Activated CD8-positive, alpha-beta T cell treated with anti-CD3 and anti-CD28 coated beads, Interleukin-2, amount 10 ng/mL, durations not matched to agents 7 days and 5 days (primary cell): Measurements from ENCODE around the gene NEK4. TPM values are rescaled to one million over a fixed set of nuclear protein-coding genes. Genes with fewer than 3 reads are reported as not detected.

ENCODE experiments used
- ATAC-seq: fragments of 150-1000 bp; cut with Tn5 transposase; one replicate; pipeline ENCODE4 v1.10.0; 2021; ENCODE audit warnings: moderate library complexity
- CTCF ChIA-PET: fragments of 350-600 bp; sonication (Branson Sonifier 250); formaldehyde crosslinking; loops from one replicate; lab custom pipeline; 2021; ENCODE audit warnings: antibody characterized with exemption; lab: Charles Lee
- POLR2A ChIA-PET: fragments of 350-600 bp; sonication (Branson Sonifier 250); formaldehyde crosslinking; loops from one replicate; lab custom pipeline; 2021; ENCODE audit warnings: antibody characterized with exemption; lab: Charles Lee
- DNase-seq: peaks from one replicate; pipeline ENCODE4 v3.0.0-alpha.2; 2020
- H3K27ac Mint-ChIP-seq: one replicate; pipeline ENCODE4 v1.8.0; 2021; ENCODE audit warnings: mild to moderate bottlenecking, mixed read lengths
- H3K27me3 Mint-ChIP-seq: one replicate; pipeline ENCODE4 v1.8.0; 2021; ENCODE audit warnings: low read depth, mixed read lengths
- H3K36me3 Mint-ChIP-seq: one replicate; pipeline ENCODE4 v1.8.0; 2021; ENCODE audit warnings: low read depth, mixed read lengths
- H3K4me1 Mint-ChIP-seq: one replicate; pipeline ENCODE4 v1.8.0; 2021; ENCODE audit warnings: low read depth, mixed read lengths
- H3K4me3 Mint-ChIP-seq: one replicate; pipeline ENCODE4 v1.8.0; 2021; ENCODE audit warnings: mild to moderate bottlenecking, mixed read lengths
- H3K9me3 Mint-ChIP-seq: one replicate; pipeline ENCODE4 v1.8.0; 2022; ENCODE audit warnings: mixed read lengths; ENCODE audit not compliant: insufficient read depth
- total RNA-seq, 2 experiments: library from RNA; stranded (reverse); gene quantifications; one replicate each; pipeline ENCODE4 v1.2.3, GENCODE V29; 2021

The NEK4 gene
- total RNA-seq, 2 experiments from 2014 or later, result 21.9 to 23.7 TPM

DNA sequence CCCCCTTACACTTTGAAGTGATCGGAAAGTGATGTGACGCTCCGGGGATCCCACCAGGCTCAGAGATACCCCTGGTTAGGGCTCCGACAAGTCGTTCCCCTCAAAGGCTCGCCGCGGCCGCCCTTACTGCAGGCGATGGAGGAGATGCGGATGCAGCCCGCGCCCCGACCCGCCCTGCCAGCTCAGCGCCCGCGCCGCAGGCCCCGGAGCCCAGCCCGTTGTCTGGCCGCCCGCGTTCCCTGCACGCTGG lies 65.4 kb downstream of the NEK4 start:
- ATAC-seq, result no peak
- CTCF ChIA-PET, result interaction anchor here (1.2 to 2.3 kb wide), 2 partner anchors 8 to 16 kb away, joined by 3 to 8 read pairs; no protein-coding TSS in a partner anchor
- no peak for DNase-seq

GRCh38 chr3:52704611-52705437 lies 65.9 kb downstream of the NEK4 start:
- ChIA-PET CTCF (interaction anchor here (1.2 to 2.3 kb wide), 2 partner anchors 7 to 16 kb away, joined by 3 to 8 read pairs; no protein-coding TSS in a partner anchor), POLR2A (interaction anchor here (0.6 to 4.3 kb wide), 4 partner anchors 12 to 20 kb away, joined by 3 to 25 read pairs (median 6); partner anchors contain the start of genes GNL3 and PBRM1)
- Mint-ChIP-seq H3K4me3 (peak overlapping the region; percentile 96), H3K36me3 (peaks cover 24% of the 10 kb centered on the region), H3K27ac (peak overlapping the region; percentile 92), H3K4me1 (peaks cover 36% of the 10 kb centered on the region), H3K27me3 (no peaks in the 10 kb centered on the region), H3K9me3 (no peaks in the 10 kb centered on the region)
- DNase-seq (peak; percentile 30), ATAC-seq (peak; percentile 3)

More for the DNA sequence above, 65.4 kb downstream of the NEK4 start:
- Mint-ChIP-seq H3K4me3 (peak overlapping the region; percentile 96), H3K9me3 (no peaks in the 10 kb centered on the region), H3K27ac (peak overlapping the region; percentile 92), H3K4me1 (peaks cover 36% of the 10 kb centered on the region), H3K27me3 (no peaks in the 10 kb centered on the region), H3K36me3 (peaks cover 24% of the 10 kb centered on the region)
- POLR2A ChIA-PET, result interaction anchor here (0.6 to 4.3 kb wide), 5 partner anchors 12 to 403 kb away, joined by 3 to 25 read pairs (median 5); partner anchors contain the start of genes GNL3 and PBRM1

GRCh38 chr3:52703341-52703740 lies 67.4 kb downstream of the NEK4 start:
- POLR2A ChIA-PET, result no interaction called here
- no peak for ATAC-seq
- Mint-ChIP-seq H3K4me3 (peak overlapping the region; percentile 25), H3K27ac (no peak overlapping the region), H3K27me3 (no peaks in the 10 kb centered on the region), H3K9me3 (no peaks in the 10 kb centered on the region), H3K4me1 (peaks cover 31% of the 10 kb centered on the region), H3K36me3 (peaks cover 20% of the 10 kb centered on the region)
- DNase-seq, result no peak
- CTCF ChIA-PET, result no interaction called here

DNA sequence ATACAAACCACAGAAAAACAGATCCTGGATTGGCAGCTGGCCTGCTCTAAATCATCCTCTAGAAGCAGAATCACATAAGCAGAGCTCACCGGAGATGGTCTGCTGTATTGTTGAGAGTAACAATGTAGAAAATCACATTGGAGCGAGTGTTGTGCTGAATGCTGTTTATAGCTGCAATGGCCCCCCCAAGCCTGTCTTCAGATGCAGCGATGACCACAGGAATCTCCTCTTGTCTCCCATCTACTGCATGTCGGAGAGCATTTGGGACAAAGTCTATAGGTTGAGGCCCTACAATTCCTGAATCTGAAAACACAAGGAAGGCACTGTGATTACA lies 73.1 kb downstream of the NEK4 start:
- ATAC-seq (no peak), DNase-seq (no peak)
- Mint-ChIP-seq H3K4me1 (peaks cover 14% of the 10 kb centered on the region), H3K36me3 (peaks cover 55% of the 10 kb centered on the region), H3K27ac (peak overlapping the region; percentile 27), H3K27me3 (no peaks in the 10 kb centered on the region), H3K9me3 (no peaks in the 10 kb centered on the region), H3K4me3 (no peak overlapping the region)
- POLR2A ChIA-PET, result no interaction called here
- CTCF ChIA-PET, result interaction anchor here (1.0 to 1.4 kb wide), 2 partner anchors 8 to 10 kb away, joined by 3 read pairs; partner anchors contain the start of genes GLT8D1 and SPCS1

GRCh38 chr3:52696830-52697631 lies 73.7 kb downstream of the NEK4 start:
- Mint-ChIP-seq H3K4me1 (peaks cover 14% of the 10 kb centered on the region), H3K9me3 (no peaks in the 10 kb centered on the region), H3K27ac (peak overlapping the region; percentile 27), H3K4me3 (no peak overlapping the region), H3K36me3 (peaks cover 59% of the 10 kb centered on the region), H3K27me3 (no peaks in the 10 kb centered on the region)
- POLR2A ChIA-PET, result no interaction called here
- CTCF ChIA-PET, result interaction anchor here (0.8 to 1.4 kb wide), 4 partner anchors 9 to 285 kb away, joined by 3 read pairs; partner anchors contain the start of genes GLT8D1 and SPCS1
- DNase-seq (no peak), ATAC-seq (peak; percentile 4)

DNA sequence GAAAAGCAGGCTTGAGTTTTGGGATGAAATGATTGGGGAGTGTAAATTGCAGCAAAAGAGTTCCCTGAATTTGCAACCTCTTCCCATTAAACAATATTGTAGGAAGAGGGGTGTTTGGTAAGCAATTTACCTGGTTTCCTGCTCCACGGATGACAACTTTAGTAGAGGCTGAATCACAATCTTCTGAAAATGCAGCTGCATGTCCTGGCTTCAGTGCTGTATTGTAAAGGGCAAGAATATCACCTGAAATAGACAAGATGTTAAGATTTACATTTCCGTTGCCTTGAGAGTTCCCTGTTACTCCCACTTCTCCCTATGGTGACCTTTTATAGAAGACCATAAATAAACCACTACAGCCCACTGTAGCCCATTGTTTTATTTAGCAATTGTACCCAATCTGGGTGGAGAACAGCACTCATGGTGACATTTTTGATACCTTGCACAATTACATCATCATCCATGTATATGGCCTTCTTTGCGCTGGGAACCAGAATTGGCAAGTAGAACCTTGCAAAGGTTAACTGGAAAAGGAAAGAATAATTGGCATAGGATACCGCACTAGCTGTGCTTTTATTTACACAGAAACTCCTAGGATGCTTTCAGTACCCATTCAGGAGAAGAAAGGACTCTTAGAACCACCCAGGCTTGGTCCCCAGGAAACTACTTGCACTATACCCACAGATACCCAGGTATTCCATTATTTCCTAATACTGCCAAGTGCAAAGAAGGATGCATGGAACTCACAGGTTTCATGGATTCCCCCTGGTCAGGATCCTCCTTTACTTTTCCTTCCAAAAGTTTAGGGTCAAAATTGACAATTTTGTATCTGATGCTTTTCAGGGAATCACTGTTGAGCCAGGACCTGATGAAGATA lies 74.7 kb downstream of the NEK4 start:
- ChIA-PET POLR2A (no interaction called here), CTCF (interaction anchor here (0.8 to 1.0 kb wide), 3 partner anchors 9 to 284 kb away, joined by 3 read pairs; partner anchors contain the start of gene PBRM1)
- DNase-seq, result no peak
- no peaks in the 10 kb centered on the region for H3K9me3 Mint-ChIP-seq
- peaks cover 17% of the 10 kb centered on the region for H3K4me1 Mint-ChIP-seq
- no peaks in the 10 kb centered on the region for H3K27me3 Mint-ChIP-seq
- no peak for ATAC-seq
- no peak overlapping the region for H3K4me3 Mint-ChIP-seq
- H3K27ac Mint-ChIP-seq, result no peak overlapping the region
- peaks cover 63% of the 10 kb centered on the region for H3K36me3 Mint-ChIP-seq

DNA sequence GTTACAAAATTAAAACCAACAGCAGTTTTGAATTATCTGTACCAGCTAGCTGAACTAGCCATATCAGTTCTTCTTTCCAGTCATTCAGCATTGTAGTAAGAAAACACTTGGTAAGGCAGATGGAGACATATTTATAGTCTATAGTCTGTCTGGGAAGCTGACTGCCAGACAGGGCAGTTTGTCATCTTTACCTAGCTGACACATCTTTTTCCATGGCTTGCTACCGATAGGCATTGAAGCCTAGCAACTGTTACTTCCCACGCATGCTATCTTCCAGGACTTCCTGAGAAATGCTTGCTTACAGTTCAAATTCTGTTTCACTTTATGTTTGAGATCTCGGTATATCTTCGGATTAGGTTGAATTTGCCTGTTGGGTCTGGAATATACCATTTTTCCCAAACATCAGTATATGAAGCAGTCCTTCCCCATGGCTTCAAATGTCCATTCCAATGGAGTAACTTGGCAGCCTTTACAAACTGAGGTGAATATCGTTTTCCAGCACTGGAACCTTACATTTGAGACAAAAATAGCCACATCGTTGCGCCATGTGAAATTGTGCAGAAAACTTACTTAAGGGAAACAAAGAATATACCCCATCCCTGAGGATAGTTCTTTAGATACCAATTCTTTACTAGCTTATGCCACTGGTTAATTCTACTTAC lies 76.1 kb downstream of the NEK4 start:
- no peaks in the 10 kb centered on the region for H3K27me3 Mint-ChIP-seq
- ATAC-seq, result no peak
- ChIA-PET POLR2A (no interaction called here), CTCF (interaction anchor here (0.6 kb wide), 1 partner anchor 13 kb away, joined by 3 read pairs; no protein-coding TSS in a partner anchor)
- no peak overlapping the region for H3K4me3 Mint-ChIP-seq
- no peaks in the 10 kb centered on the region for H3K9me3 Mint-ChIP-seq
- peaks cover 70% of the 10 kb centered on the region for H3K36me3 Mint-ChIP-seq
- peaks cover 24% of the 10 kb centered on the region for H3K4me1 Mint-ChIP-seq
- DNase-seq, result no peak
- H3K27ac Mint-ChIP-seq, result no peak overlapping the region

- Mint-ChIP-seq H3K36me3 (peaks cover 81% of the 10 kb centered on the region), H3K9me3 (no peaks in the 10 kb centered on the region), H3K27ac (peak overlapping the region; percentile 53), H3K4me3 (no peak overlapping the region), H3K4me1 (peaks cover 39% of the 10 kb centered on the region), H3K27me3 (no peaks in the 10 kb centered on the region)
- ChIA-PET CTCF (interaction anchor here (0.7 to 0.9 kb wide), 2 partner anchors 61 to 191 kb away, joined by 3 read pairs; no protein-coding TSS in a partner anchor), POLR2A (interaction anchor here (0.5 to 1.8 kb wide), 2 partner anchors 13 to 350 kb away, joined by 5 to 10 read pairs; partner anchors contain the start of genes GLT8D1 and SPCS1)
- no peak for DNase-seq
- no peak for ATAC-seq
Observed at GRCh38 chr3:52693071-52693470, 77.7 kb downstream of the NEK4 start.

DNA sequence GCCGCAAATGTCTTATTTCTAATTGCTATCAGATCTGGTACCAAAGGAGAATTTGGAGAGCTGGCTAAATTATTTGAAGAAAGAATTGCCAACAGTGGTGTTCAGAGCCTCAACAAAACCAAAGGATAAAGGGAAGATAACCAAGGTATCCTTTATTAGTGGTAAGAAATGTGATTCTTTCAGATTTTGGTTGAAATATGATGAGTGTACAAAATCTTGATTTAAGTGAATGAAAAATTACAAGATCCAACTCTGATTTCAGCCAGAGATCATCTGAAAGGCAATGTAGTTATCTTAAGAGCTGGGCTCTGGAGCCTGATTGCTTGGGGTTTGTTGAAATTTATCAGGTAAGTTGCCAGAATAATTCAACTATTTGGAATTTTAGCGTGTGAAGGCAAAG lies 80.2 kb downstream of the NEK4 start:
- ChIA-PET CTCF (no interaction called here), POLR2A (interaction anchor here (0.6 kb wide), 1 partner anchor 61 kb away, joined by 3 read pairs; no protein-coding TSS in a partner anchor)
- ATAC-seq (no peak), DNase-seq (no peak)
- H3K4me3 Mint-ChIP-seq, result no peak overlapping the region
- H3K9me3 Mint-ChIP-seq, result no peaks in the 10 kb centered on the region
- H3K27ac Mint-ChIP-seq, result peak overlapping the region; percentile 1
- H3K36me3 Mint-ChIP-seq, result peaks cover 88% of the 10 kb centered on the region
- no peaks in the 10 kb centered on the region for H3K27me3 Mint-ChIP-seq
- peaks cover 51% of the 10 kb centered on the region for H3K4me1 Mint-ChIP-seq

DNA sequence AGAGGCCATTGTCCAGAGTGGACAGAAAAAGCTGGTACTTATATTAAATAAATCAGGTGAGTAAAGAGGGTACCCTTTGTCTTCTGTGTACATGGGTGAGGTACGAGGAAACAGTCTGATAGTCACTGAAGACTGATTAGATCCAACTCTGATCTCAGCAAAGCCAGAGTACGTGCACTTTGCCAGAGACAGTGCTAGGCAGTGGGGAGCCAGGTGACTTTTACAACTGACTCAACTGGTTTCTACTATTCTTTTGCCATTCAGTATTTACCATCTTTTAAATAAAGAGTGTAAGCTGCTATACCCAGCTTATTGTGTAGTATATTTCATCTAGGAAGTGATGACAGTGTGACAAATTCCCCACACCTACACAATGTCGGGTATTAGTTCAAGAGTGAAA lies 81.6 kb downstream of the NEK4 start:
- ATAC-seq, result no peak
- H3K27me3 Mint-ChIP-seq, result no peaks in the 10 kb centered on the region
- no peaks in the 10 kb centered on the region for H3K9me3 Mint-ChIP-seq
- peaks cover 74% of the 10 kb centered on the region for H3K36me3 Mint-ChIP-seq
- no peak overlapping the region for H3K4me3 Mint-ChIP-seq
- ChIA-PET CTCF (no interaction called here), POLR2A (no interaction called here)
- H3K4me1 Mint-ChIP-seq, result peaks cover 56% of the 10 kb centered on the region
- DNase-seq, result no peak
- no peak overlapping the region for H3K27ac Mint-ChIP-seq
